ENCODE measurements around the gene ETS1. TPM values are rescaled to one million over a fixed set of nuclear protein-coding genes. Genes with fewer than 3 reads are reported as not detected.
A peak's percentile ranks its signal among the peaks of the same experiment; 100 is the strongest.

The ETS1 gene
- total and polyA plus RNA-seq, 5 donors from 2014 or later = 489 to 1,033 (median 577) TPM

DNA sequence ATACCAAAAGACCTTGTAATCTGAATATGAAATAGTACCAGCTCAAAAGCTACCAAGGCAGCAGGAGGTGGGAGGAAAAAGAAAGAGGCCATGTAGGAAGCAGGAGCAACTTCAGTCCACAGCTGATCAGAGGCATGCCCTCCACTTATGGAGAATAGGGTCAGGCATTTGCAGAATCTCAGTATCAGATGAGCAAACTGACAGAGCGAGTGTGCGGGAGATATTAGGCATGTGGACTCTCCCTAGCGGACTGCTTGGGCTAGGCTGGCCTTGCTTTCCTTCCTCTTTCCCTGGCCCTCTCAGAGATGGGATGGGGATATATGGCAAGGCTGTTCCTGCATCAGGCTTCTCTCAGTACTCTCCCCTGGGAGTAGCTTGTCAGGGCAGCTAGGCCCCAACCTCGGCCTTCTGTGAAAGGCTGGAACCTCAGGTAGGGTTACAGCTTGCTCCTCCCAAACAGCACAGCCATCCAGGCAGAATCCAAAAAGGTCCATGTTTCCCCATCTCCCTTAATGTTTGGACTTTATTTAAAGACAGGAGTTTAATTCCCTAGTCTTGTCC is 37.0 kb downstream of the ETS1 start:
- Histone ChIP-seq H3K27me3 (ENCODE audit: control insufficient read depth, insufficient read depth, low read length) (no peaks in the 10 kb centered on the region), H3K36me3 (ENCODE audit: control insufficient read depth, insufficient read depth, low read length) (no peaks in the 10 kb centered on the region), H3K4me3 (ENCODE audit: low read depth, low read length) (peak overlapping the region; percentile 34), H3K27ac (ENCODE audit: insufficient read depth, low read length, poor library complexity, severe bottlenecking) (peak overlapping the region; percentile 81), H3K9me3 (ENCODE audit: control insufficient read depth in 2 of 2, low read length in 2 of 2) (no peaks in the 10 kb centered on the region), H3K4me1 (ENCODE audit: control insufficient read depth, insufficient read depth, low read length, poor library complexity, severe bottlenecking) (peaks cover 73% of the 10 kb centered on the region)
- H3K4me3 Mint-ChIP-seq = peak overlapping the region; percentile 72 to 89 (median 83)
- no peak for ATAC-seq (ENCODE audit: low read depth in 2 of 2)
- no peak for DNase-seq
- peaks cover 50 to 97% (median 68%) of the 10 kb centered on the region in 4 donors for H3K4me1 Mint-ChIP-seq
- H3K9me3 Mint-ChIP-seq = no peaks in the 10 kb centered on the region
- peak overlapping the region; percentile 94 to 99 (median 97) for H3K27ac Mint-ChIP-seq
- H3K36me3 Mint-ChIP-seq = no peaks in the 10 kb centered on the region
- H3K27me3 Mint-ChIP-seq = peaks cover 5% of the 10 kb centered on the region

DNA sequence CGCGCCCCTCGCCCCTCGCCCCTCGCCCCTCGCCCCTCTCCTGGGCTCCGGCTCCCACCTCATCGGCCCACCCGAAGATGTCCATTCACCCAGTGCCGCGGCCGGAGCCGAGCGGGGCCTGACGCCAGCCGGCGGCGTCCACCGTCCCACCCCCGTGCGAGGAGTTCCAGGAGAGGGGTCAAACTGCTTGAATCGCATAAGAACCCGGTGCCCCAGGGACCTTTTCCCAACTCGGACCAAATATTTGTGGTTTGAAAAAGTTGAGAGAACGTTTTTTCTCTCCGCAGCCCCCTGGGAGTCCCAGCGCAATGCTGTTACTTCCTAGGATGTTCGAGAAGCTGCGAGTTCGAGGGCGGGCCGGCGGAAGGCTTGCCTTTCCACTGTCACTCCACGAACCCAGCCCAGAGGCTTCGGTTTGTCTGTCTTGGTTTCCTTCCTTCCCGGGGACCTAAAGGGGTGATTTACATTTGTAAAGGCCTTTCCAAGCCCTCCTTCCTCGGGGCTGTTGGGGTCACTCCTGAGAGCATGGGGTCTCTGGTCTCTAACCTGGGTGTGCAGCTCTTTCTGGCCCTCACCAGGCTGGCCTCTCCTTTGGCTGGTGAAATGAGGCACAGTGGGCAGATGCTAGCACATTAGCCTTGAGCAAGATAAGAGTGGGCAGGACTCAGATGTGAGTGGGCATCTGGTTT is 38.0 kb downstream of the ETS1 start:
- peak overlapping the region; percentile 94 to 99 (median 97) for H3K27ac Mint-ChIP-seq
- DNase-seq = no peak
- Histone ChIP-seq H3K27me3 (ENCODE audit: control insufficient read depth, insufficient read depth, low read length) (no peaks in the 10 kb centered on the region), H3K4me3 (ENCODE audit: low read depth, low read length) (no peak overlapping the region), H3K9me3 (ENCODE audit: control insufficient read depth in 2 of 2, low read length in 2 of 2) (no peaks in the 10 kb centered on the region), H3K27ac (ENCODE audit: insufficient read depth, low read length, poor library complexity, severe bottlenecking) (peak overlapping the region; percentile 81), H3K4me1 (ENCODE audit: control insufficient read depth, insufficient read depth, low read length, poor library complexity, severe bottlenecking) (peaks cover 81% of the 10 kb centered on the region), H3K36me3 (ENCODE audit: control insufficient read depth, insufficient read depth, low read length) (no peaks in the 10 kb centered on the region)
- peaks cover 53 to 98% (median 74%) of the 10 kb centered on the region in 4 donors for H3K4me1 Mint-ChIP-seq
- no peak for ATAC-seq (ENCODE audit: low read depth in 2 of 2)
- no peaks in the 10 kb centered on the region for H3K36me3 Mint-ChIP-seq
- H3K4me3 Mint-ChIP-seq = peak overlapping the region; percentile 85 to 93 (median 87)
- H3K9me3 Mint-ChIP-seq = no peaks in the 10 kb centered on the region
- H3K27me3 Mint-ChIP-seq = peaks cover 5% of the 10 kb centered on the region

DNA sequence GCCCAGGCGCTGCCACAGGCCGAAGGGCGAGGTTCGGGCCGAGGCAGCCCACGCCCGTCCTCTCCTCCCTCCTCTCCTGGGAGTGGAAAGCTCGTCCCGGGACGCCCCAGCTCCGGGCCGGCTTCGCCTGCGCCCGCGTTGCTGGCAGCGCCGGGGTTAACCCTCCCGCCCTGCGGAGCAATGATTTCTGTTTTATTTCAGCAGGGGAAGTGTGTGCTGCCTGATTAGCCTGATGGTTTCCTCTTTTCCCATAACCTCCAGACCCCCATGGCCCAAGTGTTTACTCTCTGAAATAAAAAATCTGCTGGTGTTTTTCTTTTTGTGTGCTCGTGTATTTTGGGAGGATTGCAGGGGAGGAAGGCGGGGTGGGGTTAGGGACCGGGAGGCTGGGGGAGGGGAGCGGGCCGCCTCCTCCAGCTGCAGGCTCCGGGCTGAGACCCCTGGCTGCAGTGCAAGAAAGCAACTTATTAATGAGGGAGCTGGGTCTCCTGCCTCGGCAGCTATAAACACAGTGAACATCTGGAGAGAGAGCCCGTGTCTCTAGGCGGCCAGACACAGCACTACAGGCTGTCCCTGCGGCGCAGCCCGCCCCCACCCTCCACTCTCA is 38.6 kb downstream of the ETS1 start:
- H3K4me1 ChIP-seq (ENCODE audit: control insufficient read depth, insufficient read depth, low read length, poor library complexity, severe bottlenecking) = peaks cover 80% of the 10 kb centered on the region
- H3K27ac Mint-ChIP-seq = peak overlapping the region; percentile 93 to 99 (median 94)

DNA sequence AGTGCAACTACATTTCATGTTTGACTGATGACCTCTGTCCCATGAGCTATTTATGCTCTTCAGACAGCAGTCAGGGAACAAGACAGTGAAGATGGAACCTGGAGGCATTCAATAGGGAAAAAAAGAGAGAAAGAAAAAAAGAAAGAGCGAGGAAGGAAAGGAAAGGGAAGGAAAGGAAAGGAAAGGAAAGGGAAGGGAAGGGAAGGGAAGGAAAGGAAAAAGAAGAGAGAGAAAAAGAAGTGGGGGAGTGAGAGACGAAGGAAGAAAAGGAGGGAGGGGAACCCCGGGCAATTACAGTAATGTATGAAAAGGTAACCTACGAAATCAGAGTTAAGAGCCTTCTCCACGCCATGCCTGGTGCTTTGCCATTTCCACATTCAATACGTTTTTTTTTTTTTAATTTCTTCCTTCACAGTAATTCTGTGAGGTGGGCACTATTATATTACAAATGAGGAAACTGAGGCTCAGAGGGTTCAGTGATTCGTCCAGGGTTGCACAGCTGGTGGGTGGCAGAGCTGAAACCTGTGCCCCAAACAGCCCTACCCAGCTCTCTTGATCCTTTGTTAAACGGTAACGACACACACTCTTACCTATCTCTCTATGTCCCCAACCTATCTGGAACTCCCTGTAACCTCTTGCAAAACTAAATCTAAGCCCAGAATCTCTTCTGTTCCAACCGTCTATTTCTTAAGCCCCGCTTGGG is 39.3 kb downstream of the ETS1 start:
- peaks cover 52 to 96% (median 70%) of the 10 kb centered on the region in 4 donors for H3K4me1 Mint-ChIP-seq
- Histone ChIP-seq H3K9me3 (ENCODE audit: control insufficient read depth in 2 of 2, low read length in 2 of 2) (no peaks in the 10 kb centered on the region), H3K4me3 (ENCODE audit: low read depth, low read length) (peak overlapping the region; percentile 73), H3K27me3 (ENCODE audit: control insufficient read depth, insufficient read depth, low read length) (no peaks in the 10 kb centered on the region), H3K36me3 (ENCODE audit: control insufficient read depth, insufficient read depth, low read length) (no peaks in the 10 kb centered on the region), H3K4me1 (ENCODE audit: control insufficient read depth, insufficient read depth, low read length, poor library complexity, severe bottlenecking) (peaks cover 76% of the 10 kb centered on the region), H3K27ac (ENCODE audit: insufficient read depth, low read length, poor library complexity, severe bottlenecking) (peak overlapping the region; percentile 81)
- peaks cover 5% of the 10 kb centered on the region for H3K27me3 Mint-ChIP-seq
- peak overlapping the region; percentile 93 to 99 (median 94) for H3K27ac Mint-ChIP-seq
- DNase-seq (peak in 2 of 3 donors; percentile 31 to 48), ATAC-seq (ENCODE audit: low read depth in 2 of 2) (no peak)
- no peaks in the 10 kb centered on the region for H3K36me3 Mint-ChIP-seq
- no peaks in the 10 kb centered on the region for H3K9me3 Mint-ChIP-seq
- peak overlapping the region; percentile 86 to 93 (median 90) for H3K4me3 Mint-ChIP-seq

More for the DNA sequence above, 38.6 kb downstream of the ETS1 start:
- no peaks in the 10 kb centered on the region for H3K9me3 Mint-ChIP-seq
- peak overlapping the region; percentile 86 to 93 (median 90) for H3K4me3 Mint-ChIP-seq
- H3K9me3 ChIP-seq (ENCODE audit: control insufficient read depth in 2 of 2, low read length in 2 of 2) = no peaks in the 10 kb centered on the region
- peaks cover 5% of the 10 kb centered on the region for H3K27me3 Mint-ChIP-seq
- peaks cover 54 to 96% (median 71%) of the 10 kb centered on the region in 4 donors for H3K4me1 Mint-ChIP-seq
- H3K36me3 Mint-ChIP-seq = no peaks in the 10 kb centered on the region
- H3K36me3 ChIP-seq (ENCODE audit: control insufficient read depth, insufficient read depth, low read length) = no peaks in the 10 kb centered on the region
- DNase-seq (peak in 2 of 3 donors; percentile 35 to 51), ATAC-seq (ENCODE audit: low read depth in 2 of 2) (no peak)
- H3K27me3 ChIP-seq (ENCODE audit: control insufficient read depth, insufficient read depth, low read length) = no peaks in the 10 kb centered on the region
- H3K27ac ChIP-seq (ENCODE audit: insufficient read depth, low read length, poor library complexity, severe bottlenecking) = peak overlapping the region; percentile 81
- H3K4me3 ChIP-seq (ENCODE audit: low read depth, low read length) = peak overlapping the region; percentile 73

DNA sequence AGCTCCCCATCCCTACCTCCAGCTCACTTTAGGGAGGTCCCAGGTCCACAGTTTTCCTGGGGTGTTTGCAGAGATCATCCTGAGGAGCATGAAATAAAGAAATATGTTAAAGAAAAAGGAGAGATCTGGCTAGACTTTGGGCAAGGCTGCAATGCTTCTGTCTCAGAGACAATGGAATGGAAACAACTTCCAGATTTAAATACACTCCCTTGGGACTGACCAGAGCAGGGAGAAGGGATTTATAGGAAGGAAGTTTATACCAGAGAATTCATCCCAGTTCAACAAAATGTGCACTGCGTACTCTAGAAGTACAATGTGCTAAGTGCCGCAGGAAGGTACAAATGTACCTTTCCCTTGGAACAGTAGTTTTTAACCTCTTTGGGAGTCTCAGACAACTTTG is 40.4 kb downstream of the ETS1 start:
- no peak for ATAC-seq (ENCODE audit: low read depth in 2 of 2)
- H3K36me3 Mint-ChIP-seq = no peaks in the 10 kb centered on the region
- Histone ChIP-seq H3K27me3 (ENCODE audit: control insufficient read depth, insufficient read depth, low read length) (no peaks in the 10 kb centered on the region), H3K4me3 (ENCODE audit: low read depth, low read length) (no peak overlapping the region), H3K36me3 (ENCODE audit: control insufficient read depth, insufficient read depth, low read length) (no peaks in the 10 kb centered on the region), H3K9me3 (ENCODE audit: control insufficient read depth in 2 of 2, low read length in 2 of 2) (no peaks in the 10 kb centered on the region), H3K27ac (ENCODE audit: insufficient read depth, low read length, poor library complexity, severe bottlenecking) (peak overlapping the region; percentile 11), H3K4me1 (ENCODE audit: control insufficient read depth, insufficient read depth, low read length, poor library complexity, severe bottlenecking) (peaks cover 64% of the 10 kb centered on the region)
- no peak for DNase-seq
- no peaks in the 10 kb centered on the region for H3K9me3 Mint-ChIP-seq
- H3K27me3 Mint-ChIP-seq = peaks cover 5% of the 10 kb centered on the region
- peak overlapping the region; percentile 93 to 99 (median 94) for H3K27ac Mint-ChIP-seq
- peak overlapping the region; percentile 56 to 93 (median 87) for H3K4me3 Mint-ChIP-seq
- H3K4me1 Mint-ChIP-seq = peaks cover 48 to 90% (median 60%) of the 10 kb centered on the region in 4 donors

DNA sequence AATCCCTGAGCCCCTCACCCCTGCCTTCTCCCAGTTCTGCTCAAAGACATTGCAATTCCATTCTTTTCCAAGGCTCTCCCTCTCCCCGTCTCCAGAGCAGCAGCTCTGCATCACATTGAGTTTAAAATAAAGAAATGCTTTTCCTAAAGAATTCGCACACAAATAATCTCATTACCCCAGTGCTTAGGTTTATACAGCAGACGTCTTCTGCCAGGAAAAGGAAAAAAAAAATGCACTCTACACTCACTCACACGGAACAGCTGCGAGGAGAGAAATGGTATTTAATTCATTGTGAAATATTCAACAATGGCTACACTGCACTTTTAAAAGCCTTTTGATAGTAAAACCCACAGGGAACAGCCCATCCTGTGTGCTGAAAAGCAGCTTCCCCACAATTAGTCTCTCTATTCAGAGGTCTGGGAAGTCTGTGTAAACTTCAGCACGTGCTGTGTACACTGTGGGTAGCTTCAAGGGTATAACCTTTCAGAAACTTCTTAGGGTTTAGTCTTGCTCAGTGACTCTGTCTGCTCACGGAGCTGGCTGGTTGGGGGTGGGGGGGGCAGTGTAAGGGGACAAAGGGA is 42.8 kb downstream of the ETS1 start:
- H3K4me1 Mint-ChIP-seq = peaks cover 28 to 68% (median 42%) of the 10 kb centered on the region in 4 donors

DNA sequence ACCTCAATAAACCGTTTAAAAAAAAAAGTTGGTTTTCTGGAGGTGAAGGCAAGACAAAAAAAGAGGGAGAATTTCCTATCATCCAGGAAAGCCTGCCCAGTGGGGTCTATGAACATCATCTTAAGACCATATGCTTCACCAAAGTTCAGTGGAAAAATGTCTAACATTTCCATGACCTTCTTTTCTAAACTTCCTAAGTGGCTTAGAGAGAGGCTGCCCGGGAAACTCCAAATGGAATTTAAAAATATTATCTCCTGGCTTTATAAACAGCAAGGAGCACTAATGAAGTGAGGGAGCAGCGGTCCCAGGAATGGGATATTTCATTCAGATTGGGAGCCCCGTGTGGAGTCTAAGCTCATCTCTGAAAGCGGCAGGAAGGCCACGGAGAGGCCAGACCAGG is 46.9 kb downstream of the ETS1 start:
- Mint-ChIP-seq H3K36me3 (no peaks in the 10 kb centered on the region), H3K4me3 (no peak overlapping the region), H3K4me1 (peaks cover 17 to 35% (median 27%) of the 10 kb centered on the region in 4 donors), H3K9me3 (no peaks in the 10 kb centered on the region), H3K27me3 (peaks cover 6% of the 10 kb centered on the region), H3K27ac (no peak overlapping the region)
- no peaks in the 10 kb centered on the region for H3K9me3 ChIP-seq (ENCODE audit: control insufficient read depth in 2 of 2, low read length in 2 of 2)
- ATAC-seq (ENCODE audit: low read depth in 2 of 2) (no peak), DNase-seq (no peak)
- no peaks in the 10 kb centered on the region for H3K36me3 ChIP-seq (ENCODE audit: control insufficient read depth, insufficient read depth, low read length)
- no peak overlapping the region for H3K27ac ChIP-seq (ENCODE audit: insufficient read depth, low read length, poor library complexity, severe bottlenecking)
- no peaks in the 10 kb centered on the region for H3K27me3 ChIP-seq (ENCODE audit: control insufficient read depth, insufficient read depth, low read length)
- no peak overlapping the region for H3K4me3 ChIP-seq (ENCODE audit: low read depth, low read length)
- peaks cover 18% of the 10 kb centered on the region for H3K4me1 ChIP-seq (ENCODE audit: control insufficient read depth, insufficient read depth, low read length, poor library complexity, severe bottlenecking)

More for the DNA sequence above, 42.8 kb downstream of the ETS1 start:
- peak; percentile 63 to 64 for ATAC-seq (ENCODE audit: low read depth in 2 of 2)
- no peaks in the 10 kb centered on the region for H3K36me3 ChIP-seq (ENCODE audit: control insufficient read depth, insufficient read depth, low read length)
- H3K4me3 ChIP-seq (ENCODE audit: low read depth, low read length) = peak overlapping the region; percentile 50
- peaks cover 40% of the 10 kb centered on the region for H3K4me1 ChIP-seq (ENCODE audit: control insufficient read depth, insufficient read depth, low read length, poor library complexity, severe bottlenecking)
- peak overlapping the region; percentile 31 for H3K27ac ChIP-seq (ENCODE audit: insufficient read depth, low read length, poor library complexity, severe bottlenecking)
- H3K27me3 ChIP-seq (ENCODE audit: control insufficient read depth, insufficient read depth, low read length) = no peaks in the 10 kb centered on the region
- Mint-ChIP-seq H3K36me3 (no peaks in the 10 kb centered on the region), H3K27me3 (peaks cover 5% of the 10 kb centered on the region), H3K9me3 (no peaks in the 10 kb centered on the region), H3K4me3 (peak overlapping the region; percentile 10 to 76 (median 71)), H3K27ac (peak overlapping the region; percentile 89 to 96 (median 93))
- no peaks in the 10 kb centered on the region for H3K9me3 ChIP-seq (ENCODE audit: control insufficient read depth in 2 of 2, low read length in 2 of 2)
- peak in 1 of 3 donors; percentile 50 for DNase-seq

Data from CD4-positive, CD25-positive, alpha-beta regulatory T cell (primary cell).